SK-N-SH treated with all-trans-retinoic acid at 6 μM for 48 hours (cell line): ENCODE measurements around the gene PARD3.

ENCODE experiments used
- ATAC-seq: fragments of 200-7000 bp; cut with Tn5 transposase; 3 replicates; pipeline ENCODE4 v1.9.1; 2020; ENCODE audit warnings: mild to moderate bottlenecking, moderate library complexity
- ARNTL ChIP-seq: fragments of 450-650 bp; formaldehyde crosslinking; IDR thresholded peaks from 2 replicates; pipeline ENCODE4 v1.5.0; 2020; ENCODE audit warnings: low read depth, mild to moderate bottlenecking, moderate library complexity, borderline replicate concordance
- BACH2 ChIP-seq: fragments of 250-450 bp; sonication (Bioruptor Pico); IDR thresholded peaks from 2 replicates; pipeline ENCODE4 v1.9.0; 2021; ENCODE audit warnings: mild to moderate bottlenecking, borderline replicate concordance
- CREB5 ChIP-seq: fragments of 250-450 bp; sonication (Bioruptor Pico); IDR thresholded peaks from 2 replicates; pipeline ENCODE4 v1.5.1; 2020; ENCODE audit warnings: low read depth, mild to moderate bottlenecking, moderate library complexity
- CSRNP3 ChIP-seq: fragments of 250-450 bp; sonication (Bioruptor Pico); IDR thresholded peaks from 2 replicates; pipeline ENCODE4 v1.5.1; 2021; ENCODE audit warnings: mild to moderate bottlenecking, moderate library complexity
- ESRRG ChIP-seq: fragments of 250-450 bp; sonication (Bioruptor Pico); IDR thresholded peaks from 2 replicates; pipeline ENCODE4 v1.6.1; 2021; ENCODE audit warnings: mild to moderate bottlenecking
- PATZ1 ChIP-seq: fragments of 250-450 bp; sonication (Bioruptor Pico); IDR thresholded peaks from 2 replicates; pipeline ENCODE4 v1.8.0; 2020; ENCODE audit warnings: mild to moderate bottlenecking, moderate library complexity, borderline replicate concordance
- POU6F1 ChIP-seq: fragments of 250-450 bp; sonication (Bioruptor Pico); IDR thresholded peaks from 2 replicates; pipeline ENCODE4 v1.8.0; 2021; ENCODE audit warnings: low read depth, mild to moderate bottlenecking, moderate library complexity, borderline replicate concordance
- PPARA ChIP-seq: fragments of 250-450 bp; sonication (Bioruptor Pico); IDR thresholded peaks from 2 replicates; pipeline ENCODE4 v1.5.0; 2020; ENCODE audit warnings: mild to moderate bottlenecking, borderline replicate concordance
- RARB ChIP-seq: fragments of 250-450 bp; sonication (Bioruptor Pico); IDR thresholded peaks from 2 replicates; pipeline ENCODE4 v1.8.0; 2021; ENCODE audit warnings: mild to moderate bottlenecking, moderate library complexity
- SNAI2 ChIP-seq: fragments of 250-450 bp; sonication (Bioruptor Pico); IDR thresholded peaks from 2 replicates; pipeline ENCODE4 v1.5.0; 2020; ENCODE audit warnings: mild to moderate bottlenecking, moderate library complexity
- TCF4 ChIP-seq: fragments of 250-450 bp; sonication (Bioruptor Pico); IDR thresholded peaks from 2 replicates; pipeline ENCODE4 v1.8.0; 2021; ENCODE audit warnings: mild to moderate bottlenecking, moderate library complexity, borderline replicate concordance
- TOX ChIP-seq: fragments of 250-450 bp; sonication (Bioruptor Pico); IDR thresholded peaks from 2 replicates; pipeline ENCODE4 v1.8.0; 2021; ENCODE audit warnings: mild to moderate bottlenecking, moderate library complexity, borderline replicate concordance
- TSHZ2 ChIP-seq: fragments of 250-450 bp; sonication (Bioruptor Pico); IDR thresholded peaks from 2 replicates; pipeline ENCODE4 v1.5.0; 2020; ENCODE audit warnings: mild to moderate bottlenecking, moderate library complexity
- ZC3H10 ChIP-seq: fragments of 250-450 bp; sonication (Bioruptor Pico); IDR thresholded peaks from 2 replicates; pipeline ENCODE4 v1.5.1; 2021; ENCODE audit warnings: mild to moderate bottlenecking, moderate library complexity
- ZFP3 ChIP-seq: fragments of 250-450 bp; sonication (Bioruptor Pico); IDR thresholded peaks from 2 replicates; pipeline ENCODE4 v1.5.0; 2020; ENCODE audit warnings: mild to moderate bottlenecking, moderate library complexity
- ZFP30 ChIP-seq: fragments of 450-650 bp; formaldehyde crosslinking; IDR thresholded peaks from 2 replicates; pipeline ENCODE4 v1.5.0; 2022; ENCODE audit warnings: mild to moderate bottlenecking, moderate library complexity
- ZNF565 ChIP-seq: fragments of 450-650 bp; formaldehyde crosslinking; conservative IDR thresholded peaks from 2 replicates; pipeline ENCODE4 v1.5.0; 2020; ENCODE audit warnings: low read depth, mild to moderate bottlenecking, moderate library complexity
- ZNF70 ChIP-seq: fragments of 450-650 bp; formaldehyde crosslinking; IDR thresholded peaks from 2 replicates; pipeline ENCODE4 v1.5.0; 2020; ENCODE audit warnings: mild to moderate bottlenecking, moderate library complexity
- ZNF8 ChIP-seq: fragments of 450-650 bp; formaldehyde crosslinking; IDR thresholded peaks from 2 replicates; pipeline ENCODE4 v1.5.0; 2020; ENCODE audit warnings: mild to moderate bottlenecking, moderate library complexity

The PARD3 gene

GRCh38 chr10:34766266-34766600 is 48.9 kb downstream of the PARD3 start:
- TF ChIP-seq PATZ1 (no peak), BACH2 (CRISPR knock-in tag) (no peak), ESRRG (CRISPR knock-in tag) (no peak), ZNF8 (CRISPR knock-in tag) (no peak), TCF4 (CRISPR knock-in tag) (peak; percentile 73)
- TF ChIP-seq, all 23 proteins: peak for 1

GRCh38 chr10:34764472-34764946 is 50.6 kb downstream of the PARD3 start:
- no peak for ATAC-seq
- TF ChIP-seq ZFP3 (CRISPR knock-in tag): no peak
- TF ChIP-seq TCF4 (CRISPR knock-in tag): no peak
- no peak for TF ChIP-seq ZNF70 (CRISPR knock-in tag)
- TF ChIP-seq RARB (CRISPR knock-in tag): no peak
- TF ChIP-seq ESRRG (CRISPR knock-in tag): no peak
- TF ChIP-seq PATZ1: no peak
- no peak for TF ChIP-seq ARNTL
- no peak for TF ChIP-seq ZC3H10 (CRISPR knock-in tag)
- no peak for TF ChIP-seq ZFP30 (CRISPR knock-in tag)
- TF ChIP-seq TSHZ2 (CRISPR knock-in tag): no peak
- TF ChIP-seq POU6F1 (CRISPR knock-in tag): no peak
- TF ChIP-seq ZNF565 (CRISPR knock-in tag): no peak
- TF ChIP-seq TOX: no peak
- no peak for TF ChIP-seq CREB5 (CRISPR knock-in tag)
- TF ChIP-seq PPARA (CRISPR knock-in tag): no peak
- no peak for TF ChIP-seq CSRNP3
- TF ChIP-seq BACH2 (CRISPR knock-in tag): no peak
- no peak for TF ChIP-seq SNAI2

More at GRCh38 chr10:34766266-34766600, 48.9 kb downstream of the PARD3 start:
- ATAC-seq: no peak
